ENCODE measurements around the gene HORMAD2.
A peak's percentile ranks its signal among the peaks of the same experiment; 100 is the strongest.

HORMAD2 gene

DNA sequence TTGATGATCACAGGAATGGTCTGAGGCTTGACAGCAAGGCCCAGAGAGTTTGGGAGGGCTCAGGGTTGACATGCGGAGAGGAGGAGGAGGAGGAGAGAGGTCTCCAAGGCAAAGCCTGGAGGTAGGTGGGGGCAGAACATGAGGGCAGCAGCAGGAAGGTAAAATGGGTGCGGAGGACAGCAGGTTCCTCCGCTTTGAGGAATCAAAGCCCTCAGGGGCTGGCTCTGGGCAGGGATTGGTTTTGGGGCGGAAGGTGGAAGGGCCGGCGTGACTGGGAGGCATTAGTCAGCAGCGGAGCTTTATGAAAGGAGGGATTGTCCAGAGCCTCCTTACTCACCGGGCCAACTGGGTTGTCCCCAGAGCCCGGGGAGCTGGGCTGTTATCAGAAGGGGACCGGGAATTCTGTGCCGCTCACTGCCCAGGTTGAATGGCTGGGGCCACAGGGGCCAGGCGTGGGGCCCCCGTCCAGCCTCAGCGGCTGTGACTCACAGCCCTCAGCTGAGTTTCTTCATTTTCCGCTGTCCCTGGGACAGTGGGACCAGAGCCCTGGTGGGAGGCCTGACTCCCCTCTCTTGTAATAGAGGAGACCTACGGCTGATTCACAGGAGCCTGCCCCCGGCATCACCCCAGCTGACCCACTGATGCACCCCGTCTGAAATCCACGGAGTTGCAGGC, 130.1 kb downstream of the HORMAD2 start:
- TF ChIP-seq CEBPB (IDR thresholded peaks at IDR 0.05) (no peak), EP300 (IDR thresholded peaks at IDR 0.05; ENCODE audit: borderline replicate concordance) (peak; percentile 75), CREB1 (IDR thresholded peaks at IDR 0.05; ENCODE audit: low read depth) (no peak), ZBTB7A (IDR thresholded peaks at IDR 0.05; ENCODE audit: low read depth) (peak; percentile 43; the same call in 1 of the 2 replicates), TAF1 (IDR thresholded peaks at IDR 0.05; ENCODE audit: low read depth) (peak; percentile 54; the same call in 1 of the 2 replicates), RAD21 (IDR thresholded peaks at IDR 0.05; ENCODE audit: low read depth) (no peak), NFIC (IDR thresholded peaks at IDR 0.05) (no peak; the same call in 1 of the 2 replicates), FOXM1 (IDR thresholded peaks at IDR 0.05; ENCODE audit: borderline replicate concordance, low read depth) (peak; percentile 72), TCF12 (IDR thresholded peaks at IDR 0.05; ENCODE audit: low read depth) (peak; percentile 86), YY1 (IDR thresholded peaks at IDR 0.05; ENCODE audit: low read depth) (peak; percentile 29; the same call in 1 of the 2 replicates), TEAD4 (IDR thresholded peaks at IDR 0.05) (no peak; the same call in 1 of the 2 replicates), EGR1 (IDR thresholded peaks at IDR 0.05) (no peak)
- TF ChIP-seq, protein P1, sequence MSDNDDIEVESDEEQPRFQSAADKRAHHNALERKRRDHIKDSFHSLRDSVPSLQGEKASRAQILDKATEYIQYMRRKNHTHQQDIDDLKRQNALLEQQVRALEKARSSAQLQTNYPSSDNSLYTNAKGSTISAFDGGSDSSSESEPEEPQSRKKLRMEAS (IDR thresholded peaks at IDR 0.05), result 0 out of 2 replicates have a peak, but pooled peaks have one; percentile 16
- TF ChIP-seq, protein P2, sequence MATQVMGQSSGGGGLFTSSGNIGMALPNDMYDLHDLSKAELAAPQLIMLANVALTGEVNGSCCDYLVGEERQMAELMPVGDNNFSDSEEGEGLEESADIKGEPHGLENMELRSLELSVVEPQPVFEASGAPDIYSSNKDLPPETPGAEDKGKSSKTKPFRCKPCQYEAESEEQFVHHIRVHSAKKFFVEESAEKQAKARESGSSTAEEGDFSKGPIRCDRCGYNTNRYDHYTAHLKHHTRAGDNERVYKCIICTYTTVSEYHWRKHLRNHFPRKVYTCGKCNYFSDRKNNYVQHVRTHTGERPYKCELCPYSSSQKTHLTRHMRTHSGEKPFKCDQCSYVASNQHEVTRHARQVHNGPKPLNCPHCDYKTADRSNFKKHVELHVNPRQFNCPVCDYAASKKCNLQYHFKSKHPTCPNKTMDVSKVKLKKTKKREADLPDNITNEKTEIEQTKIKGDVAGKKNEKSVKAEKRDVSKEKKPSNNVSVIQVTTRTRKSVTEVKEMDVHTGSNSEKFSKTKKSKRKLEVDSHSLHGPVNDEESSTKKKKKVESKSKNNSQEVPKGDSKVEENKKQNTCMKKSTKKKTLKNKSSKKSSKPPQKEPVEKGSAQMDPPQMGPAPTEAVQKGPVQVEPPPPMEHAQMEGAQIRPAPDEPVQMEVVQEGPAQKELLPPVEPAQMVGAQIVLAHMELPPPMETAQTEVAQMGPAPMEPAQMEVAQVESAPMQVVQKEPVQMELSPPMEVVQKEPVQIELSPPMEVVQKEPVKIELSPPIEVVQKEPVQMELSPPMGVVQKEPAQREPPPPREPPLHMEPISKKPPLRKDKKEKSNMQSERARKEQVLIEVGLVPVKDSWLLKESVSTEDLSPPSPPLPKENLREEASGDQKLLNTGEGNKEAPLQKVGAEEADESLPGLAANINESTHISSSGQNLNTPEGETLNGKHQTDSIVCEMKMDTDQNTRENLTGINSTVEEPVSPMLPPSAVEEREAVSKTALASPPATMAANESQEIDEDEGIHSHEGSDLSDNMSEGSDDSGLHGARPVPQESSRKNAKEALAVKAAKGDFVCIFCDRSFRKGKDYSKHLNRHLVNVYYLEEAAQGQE (IDR thresholded peaks at IDR 0.05; ENCODE audit: low read depth), result no peak
- TF ChIP-seq, protein P3, sequence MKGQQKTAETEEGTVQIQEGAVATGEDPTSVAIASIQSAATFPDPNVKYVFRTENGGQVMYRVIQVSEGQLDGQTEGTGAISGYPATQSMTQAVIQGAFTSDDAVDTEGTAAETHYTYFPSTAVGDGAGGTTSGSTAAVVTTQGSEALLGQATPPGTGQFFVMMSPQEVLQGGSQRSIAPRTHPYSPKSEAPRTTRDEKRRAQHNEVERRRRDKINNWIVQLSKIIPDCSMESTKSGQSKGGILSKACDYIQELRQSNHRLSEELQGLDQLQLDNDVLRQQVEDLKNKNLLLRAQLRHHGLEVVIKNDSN (IDR thresholded peaks at IDR 0.05), result no peak

DNA sequence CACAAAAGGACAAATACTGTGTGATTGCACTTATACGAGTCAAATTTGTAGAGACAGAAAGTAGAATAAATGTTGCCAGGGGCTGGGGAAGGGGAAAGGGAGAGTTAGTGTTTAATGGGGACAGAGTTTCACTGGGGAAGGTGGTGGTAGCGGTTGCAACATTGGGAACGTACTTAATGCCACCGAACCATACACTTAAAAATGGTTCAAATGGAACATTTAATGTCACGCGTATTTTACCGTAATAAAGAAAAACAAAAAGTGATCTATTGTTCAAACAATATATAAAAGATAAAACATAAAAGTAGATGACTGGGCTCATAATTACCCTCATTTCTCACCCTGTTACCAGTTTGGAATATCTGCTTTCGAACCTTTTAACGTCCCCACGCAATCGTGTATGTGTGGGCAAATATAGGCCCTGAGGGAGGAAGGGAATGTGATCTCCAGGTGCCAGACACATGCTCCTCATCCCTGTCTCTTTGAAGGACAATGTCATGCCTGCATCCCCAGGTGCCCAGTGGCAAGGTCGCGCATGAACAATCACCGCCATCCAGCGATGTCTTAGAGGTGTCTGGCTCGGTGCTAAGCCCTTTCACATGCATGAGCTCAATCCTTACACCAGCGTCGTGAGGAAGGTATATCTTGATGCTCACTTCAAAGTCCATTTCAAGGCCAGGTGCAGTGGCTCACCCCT, 131.0 kb downstream of the HORMAD2 start:
- TF ChIP-seq CREB1 (IDR thresholded peaks at IDR 0.05; ENCODE audit: low read depth) (no peak), TCF12 (IDR thresholded peaks at IDR 0.05; ENCODE audit: low read depth) (no peak), FOXM1 (IDR thresholded peaks at IDR 0.05; ENCODE audit: borderline replicate concordance, low read depth) (no peak)

DNA sequence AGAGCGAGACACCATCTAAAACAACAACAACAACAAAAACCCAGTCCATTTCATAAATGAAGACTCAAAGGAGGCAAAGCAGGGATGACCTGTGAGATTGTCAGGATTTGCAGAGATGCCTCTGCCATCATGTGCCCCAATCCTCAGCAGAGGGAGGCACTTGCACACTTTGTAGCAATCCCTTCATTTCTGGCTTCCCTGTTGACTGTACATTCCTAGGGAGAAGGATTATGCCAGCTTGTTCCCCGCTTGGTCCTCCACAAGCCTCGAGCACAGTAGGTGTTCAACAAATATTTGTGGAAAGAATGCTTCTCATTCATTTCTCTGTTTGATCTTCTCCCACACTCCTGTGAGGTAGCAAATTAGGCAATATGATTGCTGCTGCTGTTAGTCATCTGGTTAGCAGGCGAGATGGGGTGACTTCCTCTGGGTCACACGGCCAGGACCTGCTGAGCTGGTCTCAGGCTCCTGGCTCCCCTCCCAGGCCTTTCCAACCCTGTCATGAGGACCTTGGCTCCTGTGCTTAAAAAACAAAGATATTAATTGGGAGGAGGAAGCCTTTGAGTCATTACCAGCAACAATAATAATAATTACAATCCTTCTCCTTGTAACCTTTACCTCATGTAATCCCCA, 132.2 kb downstream of the HORMAD2 start:
- TF ChIP-seq, protein P3 (IDR thresholded peaks at IDR 0.05), result peak; percentile 80
- TF ChIP-seq TAF1 (IDR thresholded peaks at IDR 0.05; ENCODE audit: low read depth), result no peak
- TF ChIP-seq FOXM1 (IDR thresholded peaks at IDR 0.05; ENCODE audit: borderline replicate concordance, low read depth), result peak; percentile 99
- TF ChIP-seq, protein P2 (IDR thresholded peaks at IDR 0.05; ENCODE audit: low read depth), result no peak
- TF ChIP-seq CREB1 (IDR thresholded peaks at IDR 0.05; ENCODE audit: low read depth), result peak; percentile 52; the same call in 1 of the 2 replicates
- peak; percentile 59 for TF ChIP-seq RAD21 (IDR thresholded peaks at IDR 0.05; ENCODE audit: low read depth)
- TF ChIP-seq, protein P1 (IDR thresholded peaks at IDR 0.05), result peak; percentile 86
- peak; percentile 99 for TF ChIP-seq TCF12 (IDR thresholded peaks at IDR 0.05; ENCODE audit: low read depth)
- peak; percentile 98 for TF ChIP-seq CEBPB (IDR thresholded peaks at IDR 0.05)
- no peak for TF ChIP-seq ZBTB7A (IDR thresholded peaks at IDR 0.05; ENCODE audit: low read depth)
- peak; percentile 69 for TF ChIP-seq EGR1 (IDR thresholded peaks at IDR 0.05)
- TF ChIP-seq YY1 (IDR thresholded peaks at IDR 0.05; ENCODE audit: low read depth), result no peak
- peak; percentile 100 for TF ChIP-seq EP300 (IDR thresholded peaks at IDR 0.05; ENCODE audit: borderline replicate concordance)
- peak; percentile 97 for TF ChIP-seq TEAD4 (IDR thresholded peaks at IDR 0.05)
- peak; percentile 98 for TF ChIP-seq NFIC (IDR thresholded peaks at IDR 0.05)

DNA sequence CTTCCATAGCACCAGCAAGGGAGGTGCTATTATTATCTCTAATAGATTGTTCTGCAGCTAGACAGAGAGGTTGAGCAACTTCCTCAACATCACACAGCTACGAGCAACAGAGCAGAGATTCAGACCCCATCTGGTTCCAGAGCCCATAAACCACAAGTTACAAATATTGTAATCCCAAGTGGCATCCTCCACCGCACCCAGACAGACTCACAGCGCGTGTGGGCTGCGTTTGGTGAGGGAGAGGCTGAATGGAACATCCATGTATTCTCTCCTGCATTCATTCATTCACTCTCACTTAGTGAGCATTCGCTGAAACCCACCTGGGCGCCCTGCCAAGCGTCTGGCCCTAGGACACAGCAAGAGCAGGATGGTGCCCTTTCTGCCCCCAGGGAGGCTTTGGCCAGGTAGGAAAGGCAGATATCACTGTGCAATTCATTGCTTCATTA, 132.8 kb downstream of the HORMAD2 start:
- TF ChIP-seq, protein P2 (IDR thresholded peaks at IDR 0.05; ENCODE audit: low read depth), result no peak
- TF ChIP-seq RAD21 (IDR thresholded peaks at IDR 0.05; ENCODE audit: low read depth), result no peak
- no peak for TF ChIP-seq TCF12 (IDR thresholded peaks at IDR 0.05; ENCODE audit: low read depth)
- TF ChIP-seq, protein P1 (IDR thresholded peaks at IDR 0.05), result no peak
- TF ChIP-seq, protein P3 (IDR thresholded peaks at IDR 0.05), result no peak
- TF ChIP-seq TEAD4 (IDR thresholded peaks at IDR 0.05), result no peak
- TF ChIP-seq CREB1 (IDR thresholded peaks at IDR 0.05; ENCODE audit: low read depth), result no peak
- no peak for TF ChIP-seq ZBTB7A (IDR thresholded peaks at IDR 0.05; ENCODE audit: low read depth)
